Measurements from ENCODE around the gene PTCH1. TPM values are rescaled to one million over a fixed set of nuclear protein-coding genes. Genes with fewer than 3 reads are reported as not detected.

The PTCH1 gene
- polyA plus RNA-seq, 3 donors: not detected

DNA sequence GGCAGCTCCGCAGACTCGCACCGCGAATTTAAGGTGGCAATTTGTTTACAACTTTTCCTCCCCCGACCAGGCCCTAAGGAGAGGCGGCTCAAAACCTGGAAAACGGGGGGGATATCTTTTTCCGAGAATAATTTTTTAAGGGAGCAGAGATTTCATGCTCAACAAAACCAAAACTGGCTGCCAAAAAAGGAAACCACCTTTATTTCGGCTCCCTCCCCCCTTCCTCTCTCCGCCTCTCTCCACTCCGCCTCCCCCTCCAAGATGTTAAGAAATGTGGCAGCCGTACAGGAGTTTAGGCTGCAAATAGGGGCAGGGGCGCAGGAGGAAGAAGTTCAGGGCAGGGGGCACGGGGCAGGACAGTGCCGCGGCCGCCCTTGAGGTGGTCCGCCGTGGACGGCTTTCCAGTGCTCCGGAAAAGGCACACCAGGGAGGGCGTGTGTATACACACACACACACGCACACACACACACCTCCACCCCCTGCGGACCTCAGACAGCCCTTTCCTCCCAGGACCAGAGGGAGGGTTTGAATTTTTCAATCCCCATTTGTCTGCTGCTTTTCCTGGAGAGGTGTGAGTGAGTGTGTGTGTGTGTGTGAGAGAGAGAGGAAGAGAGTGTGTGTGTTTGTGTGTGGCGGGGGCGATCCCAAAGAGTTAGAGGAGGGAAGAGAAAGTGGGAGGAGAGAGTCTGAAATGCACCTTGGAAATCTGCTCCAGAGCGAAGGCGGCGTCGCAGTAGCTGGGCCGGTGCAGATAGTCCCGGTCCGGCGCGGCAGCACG, 9.1 kb downstream of the PTCH1 start:
- peaks cover 20 to 59% of the 10 kb centered on the region in 2 donors for H3K9me3 ChIP-seq (replicated peaks in 1 of 2; ENCODE audit: control insufficient read depth in 1 of 2, insufficient read depth in 1 of 2, low read length in 2 of 2)
- under 1% methylated on average over 17 of the region's 36 CpGs for WGBS (ENCODE audit: insufficient coverage)
- peak overlapping the region; percentile 71 for H2AFZ ChIP-seq (ENCODE audit: insufficient read depth, low read depth, low read length, poor library complexity, severe bottlenecking)
- Mint-ChIP-seq H3K4me3 (peak overlapping the region; percentile 82 to 99), H3K36me3 (peaks cover 22 to 23% of the 10 kb centered on the region in 2 donors), H3K4me1 (peaks cover 44% of the 10 kb centered on the region), H3K9me3 (peaks cover 2 to 53% (median 45%) of the 10 kb centered on the region in 7 donors), H3K27me3 (ENCODE audit: low read depth in 3 of 3) (peaks cover 79 to 91% (median 81%) of the 10 kb centered on the region in 3 donors), H3K27ac (peak overlapping the region in 1 of 7 donors; percentile 46)
- peaks cover 75 to 84% of the 10 kb centered on the region in 2 donors for H3K27me3 ChIP-seq (ENCODE audit: control insufficient read depth in 2 of 2, insufficient read depth in 2 of 2, low read length in 2 of 2)
- H3K27ac ChIP-seq (ENCODE audit: low read depth in 1 of 2, low read length in 2 of 2): no peak overlapping the region
- H4K20me1 ChIP-seq (ENCODE audit: insufficient read depth, low read length): no peaks in the 10 kb centered on the region
- DNase-seq: no peak
- H3K36me3 ChIP-seq (replicated peaks in 1 of 2; ENCODE audit: control insufficient read depth in 1 of 2, insufficient read depth in 2 of 2, low read length in 2 of 2): no peaks in the 10 kb centered on the region
- H3K4me2 ChIP-seq (replicated peaks; ENCODE audit: extremely low read depth, low read length, poor library complexity, severe bottlenecking): peak overlapping the region; percentile 93
- intact Hi-C loops (cut with micrococcal nuclease): no loop called here
- no peaks in the 10 kb centered on the region for H3K79me2 ChIP-seq (ENCODE audit: insufficient read depth, low read length)
- peaks cover 47% of the 10 kb centered on the region in 2 donors for H3K4me1 ChIP-seq (ENCODE audit: control insufficient read depth in 1 of 2, insufficient read depth in 2 of 2, low read length in 2 of 2)
- peak overlapping the region; percentile 18 for H3K9ac ChIP-seq (ENCODE audit: insufficient read depth, low read length, poor library complexity, severe bottlenecking)
- H3K4me3 ChIP-seq (replicated peaks in 1 of 3; ENCODE audit: low read depth in 2 of 3, low read length in 3 of 3): peak overlapping the region; percentile 27 to 83 (median 42)
- TF ChIP-seq, protein P1, sequence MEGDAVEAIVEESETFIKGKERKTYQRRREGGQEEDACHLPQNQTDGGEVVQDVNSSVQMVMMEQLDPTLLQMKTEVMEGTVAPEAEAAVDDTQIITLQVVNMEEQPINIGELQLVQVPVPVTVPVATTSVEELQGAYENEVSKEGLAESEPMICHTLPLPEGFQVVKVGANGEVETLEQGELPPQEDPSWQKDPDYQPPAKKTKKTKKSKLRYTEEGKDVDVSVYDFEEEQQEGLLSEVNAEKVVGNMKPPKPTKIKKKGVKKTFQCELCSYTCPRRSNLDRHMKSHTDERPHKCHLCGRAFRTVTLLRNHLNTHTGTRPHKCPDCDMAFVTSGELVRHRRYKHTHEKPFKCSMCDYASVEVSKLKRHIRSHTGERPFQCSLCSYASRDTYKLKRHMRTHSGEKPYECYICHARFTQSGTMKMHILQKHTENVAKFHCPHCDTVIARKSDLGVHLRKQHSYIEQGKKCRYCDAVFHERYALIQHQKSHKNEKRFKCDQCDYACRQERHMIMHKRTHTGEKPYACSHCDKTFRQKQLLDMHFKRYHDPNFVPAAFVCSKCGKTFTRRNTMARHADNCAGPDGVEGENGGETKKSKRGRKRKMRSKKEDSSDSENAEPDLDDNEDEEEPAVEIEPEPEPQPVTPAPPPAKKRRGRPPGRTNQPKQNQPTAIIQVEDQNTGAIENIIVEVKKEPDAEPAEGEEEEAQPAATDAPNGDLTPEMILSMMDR (IDR thresholded peaks at IDR 0.05): no peak

DNA sequence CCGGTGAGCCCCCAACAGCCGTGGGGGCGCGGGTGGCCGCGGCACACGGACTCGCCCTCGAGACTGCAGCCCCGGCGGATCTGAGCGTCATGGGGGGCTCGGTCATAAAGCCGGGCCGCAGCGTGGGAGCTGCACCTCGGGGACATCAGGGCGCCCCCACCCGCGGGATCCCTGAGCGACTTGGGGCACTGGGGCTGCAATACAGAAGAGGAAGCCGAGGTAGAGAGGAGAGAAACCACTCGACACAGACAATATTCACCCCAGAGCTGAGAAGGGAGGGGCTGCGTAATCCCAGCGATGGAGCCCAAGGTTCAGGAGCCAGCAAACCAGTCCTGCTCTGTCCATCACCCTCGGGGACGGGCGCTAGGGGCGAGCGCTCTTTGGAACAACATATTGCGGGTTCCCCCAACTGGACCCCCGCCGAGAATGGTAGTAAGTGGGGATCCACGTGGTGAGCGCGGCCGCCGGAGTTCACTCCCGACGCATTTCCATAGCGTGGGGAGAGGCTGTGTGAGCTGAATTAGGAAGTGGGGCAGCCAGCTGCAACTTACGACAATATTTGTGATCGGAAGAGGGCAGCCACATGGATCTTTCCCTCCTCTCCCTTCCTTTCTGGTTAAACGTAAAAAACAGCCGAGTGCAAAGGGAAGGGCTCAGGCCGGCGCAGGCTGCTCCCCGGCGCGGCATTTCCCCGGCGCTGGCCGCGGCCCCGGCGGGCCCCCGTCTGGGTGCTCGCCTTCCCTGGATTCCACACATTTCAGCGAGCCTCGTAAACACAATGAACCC, 9.9 kb downstream of the PTCH1 start:
- H3K36me3 ChIP-seq (replicated peaks in 1 of 2; ENCODE audit: control insufficient read depth in 1 of 2, insufficient read depth in 2 of 2, low read length in 2 of 2): no peaks in the 10 kb centered on the region
- H3K4me3 ChIP-seq (replicated peaks in 1 of 3; ENCODE audit: low read depth in 2 of 3, low read length in 3 of 3): peak overlapping the region; percentile 27 to 83 (median 42)
- peaks cover 40% of the 10 kb centered on the region for H3K4me1 Mint-ChIP-seq
- H3K4me3 Mint-ChIP-seq: peak overlapping the region; percentile 82 to 99
- H4K20me1 ChIP-seq (ENCODE audit: insufficient read depth, low read length): no peaks in the 10 kb centered on the region
- under 1% methylated on average over 40 of the region's 60 CpGs for WGBS (ENCODE audit: insufficient coverage)
- H3K36me3 Mint-ChIP-seq: peaks cover 17 to 20% of the 10 kb centered on the region in 2 donors
- no peak overlapping the region for H3K27ac ChIP-seq (ENCODE audit: low read depth in 1 of 2, low read length in 2 of 2)
- H3K9me3 Mint-ChIP-seq: peaks cover 2 to 45% (median 38%) of the 10 kb centered on the region in 7 donors
- H3K4me2 ChIP-seq (replicated peaks; ENCODE audit: extremely low read depth, low read length, poor library complexity, severe bottlenecking): peak overlapping the region; percentile 93
- peaks cover 74 to 84% of the 10 kb centered on the region in 2 donors for H3K27me3 ChIP-seq (ENCODE audit: control insufficient read depth in 2 of 2, insufficient read depth in 2 of 2, low read length in 2 of 2)
- DNase-seq: no peak
- peak overlapping the region; percentile 18 for H3K9ac ChIP-seq (ENCODE audit: insufficient read depth, low read length, poor library complexity, severe bottlenecking)
- peaks cover 79 to 91% (median 81%) of the 10 kb centered on the region in 3 donors for H3K27me3 Mint-ChIP-seq (ENCODE audit: low read depth in 3 of 3)
- peaks cover 43 to 47% of the 10 kb centered on the region in 2 donors for H3K4me1 ChIP-seq (ENCODE audit: control insufficient read depth in 1 of 2, insufficient read depth in 2 of 2, low read length in 2 of 2)
- no peaks in the 10 kb centered on the region for H3K79me2 ChIP-seq (ENCODE audit: insufficient read depth, low read length)
- intact Hi-C loops (cut with micrococcal nuclease): no loop called here
- peak overlapping the region; percentile 71 for H2AFZ ChIP-seq (ENCODE audit: insufficient read depth, low read depth, low read length, poor library complexity, severe bottlenecking)
- TF ChIP-seq, protein P1 (IDR thresholded peaks at IDR 0.05): no peak
- H3K27ac Mint-ChIP-seq: no peak overlapping the region
- H3K9me3 ChIP-seq (replicated peaks in 1 of 2; ENCODE audit: control insufficient read depth in 1 of 2, insufficient read depth in 1 of 2, low read length in 2 of 2): peaks cover 13 to 57% of the 10 kb centered on the region in 2 donors

Measured in CD14-positive monocyte (primary cell).